Measurements from ENCODE around the gene MORN3. TPM values are rescaled to one million over a fixed set of nuclear protein-coding genes. Genes with fewer than 3 reads are reported as not detected.

Gene MORN3
- total RNA-seq (2014; rRNA removed; shearing (Covaris generic)): 0.72 and 1.5 TPM in 2 replicates

DNA sequence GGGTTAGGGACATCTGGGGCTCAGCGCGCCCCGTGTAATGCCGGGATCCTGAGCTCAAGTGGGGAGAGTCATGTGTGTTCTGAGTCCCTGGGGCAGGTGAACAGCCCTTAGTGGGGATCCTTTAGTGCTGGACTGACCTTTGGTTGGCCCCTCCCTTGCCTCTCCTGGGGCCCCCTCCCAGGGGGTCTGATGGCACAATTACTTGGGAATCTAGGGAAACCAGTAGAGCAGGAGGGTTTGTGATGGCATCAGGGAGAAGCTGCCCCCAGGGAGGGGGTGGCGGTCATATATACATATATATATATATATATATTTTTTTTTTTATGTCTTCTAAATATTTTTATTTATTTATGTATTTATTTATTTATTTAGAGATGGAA, at the start of gene MORN3:
Gene MORN3, minus strand, starts transcription at position 134 of the 380 bp plus-strand sequence. CDS start 171 bp downstream, outside the sequence.

DNA sequence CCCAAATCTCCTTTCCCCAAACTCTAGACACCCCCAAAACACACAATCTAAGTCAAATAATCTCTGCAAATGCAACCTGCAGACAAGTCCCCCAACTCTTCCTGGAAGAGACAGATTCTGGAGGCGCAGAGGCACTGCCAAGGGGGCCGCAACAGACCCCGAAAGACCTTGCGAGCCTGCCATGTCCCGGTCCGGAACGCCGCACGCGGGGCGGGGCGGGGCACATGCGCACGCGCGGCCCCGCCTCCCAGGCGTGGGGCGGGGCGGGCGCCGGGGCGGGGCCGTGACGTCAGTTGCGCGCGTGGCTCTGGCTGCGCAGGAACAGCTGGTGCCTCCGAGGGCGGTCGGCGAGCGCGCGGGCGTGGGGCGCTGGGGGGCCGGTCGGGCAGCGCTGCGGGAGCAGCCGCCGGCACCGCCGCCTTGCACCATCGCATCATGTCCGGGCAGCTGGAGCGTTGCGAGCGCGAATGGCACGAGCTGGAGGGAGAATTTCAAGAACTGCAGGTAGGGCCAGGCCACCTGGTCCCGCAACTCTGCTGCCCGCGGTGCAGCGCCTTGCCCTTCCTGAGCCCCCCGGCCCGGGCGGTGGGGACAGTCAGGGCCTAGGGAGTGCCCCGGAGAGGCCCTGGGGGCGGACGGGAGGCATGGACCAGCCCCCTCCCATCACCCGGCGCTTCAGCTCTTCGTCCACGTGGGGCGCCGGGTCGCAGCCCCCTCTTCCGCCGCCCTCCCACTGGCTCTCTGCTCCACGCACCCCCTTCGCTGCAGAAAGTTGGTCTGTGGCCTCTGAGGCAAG, 43.2 kb upstream of the MORN3 start, which contains the start of gene TMEM120B:
Gene TMEM120B, plus strand, starts transcription at position 292 of the 796 bp plus-strand sequence. Its CDS starts 144 bp downstream, at position 436.

DNA sequence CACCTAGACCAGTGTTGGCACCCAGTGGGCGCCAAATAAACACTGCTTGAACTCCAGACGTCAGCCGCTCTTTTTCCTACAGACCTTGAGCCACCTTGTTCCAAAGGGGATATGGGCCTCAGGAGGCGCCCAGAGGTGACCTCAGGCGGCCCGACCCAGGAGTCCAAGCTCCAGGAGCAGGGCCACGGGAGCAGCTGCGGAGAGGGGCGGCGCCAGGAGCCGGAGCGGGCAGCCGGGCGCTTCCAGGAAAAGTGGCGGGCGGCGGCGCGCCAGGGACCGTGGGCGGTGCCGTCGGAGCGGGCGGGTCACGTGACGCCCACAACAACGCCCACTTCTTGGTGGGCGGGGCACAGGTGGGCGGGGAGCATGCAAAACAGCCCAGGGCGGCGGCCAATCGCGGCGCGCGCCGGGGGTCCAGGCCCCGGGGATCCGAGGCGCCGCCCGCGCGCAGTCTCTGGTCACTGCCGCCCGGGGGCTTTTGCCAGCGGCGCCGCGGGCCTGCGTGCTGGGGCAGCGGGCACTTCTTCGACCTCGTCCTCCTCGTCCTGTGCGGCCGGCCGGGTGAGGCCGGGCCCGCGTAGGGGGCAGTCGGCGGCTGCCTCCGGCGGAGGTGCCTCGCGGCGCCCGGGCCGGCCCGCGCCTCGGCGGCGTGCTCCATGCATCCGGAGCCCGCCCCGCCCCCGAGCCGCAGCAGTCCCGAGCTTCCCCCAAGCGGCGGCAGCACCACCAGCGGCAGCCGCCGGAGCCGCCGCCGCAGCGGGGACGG, 43.2 kb downstream of the MORN3 start, which contains the start of gene ORAI1:
Gene ORAI1, plus strand, starts transcription at position 444 of the 766 bp plus-strand sequence.

Small RNAs within 50 kb of the gene (small RNA-seq; reads per million reads assigned to genes)
- gene RNU6-1004P: not detected

Other genes starting within 250 kb of the MORN3 start
- gene KDM2B, start 88.6 kb downstream of the MORN3 start, total RNA-seq (2014; rRNA removed; shearing (Covaris generic)): 26.3 and 41.8 TPM in 2 replicates
- gene ORAI1, start 43.1 kb downstream of the MORN3 start, total RNA-seq (2014; rRNA removed; shearing (Covaris generic)): 14.9 and 18.7 TPM in 2 replicates
- 9.4 and 9.7 TPM in 2 replicates for gene TMEM120B, start 43.1 kb upstream of the MORN3 start, total RNA-seq (2014; rRNA removed; shearing (Covaris generic))
- 28.6 and 33.9 TPM in 2 replicates for gene RHOF, start 124.0 kb upstream of the MORN3 start, total RNA-seq (2014; rRNA removed; shearing (Covaris generic))
- gene SETD1B, start 134.4 kb upstream of the MORN3 start, total RNA-seq (2014; rRNA removed; shearing (Covaris generic)): 3.8 and 4.4 TPM in 2 replicates
- gene HPD, start 189.2 kb upstream of the MORN3 start, total RNA-seq (2014; rRNA removed; shearing (Covaris generic)): 0.21 TPM in 1 of 2 replicates, not detected in the other
- gene PSMD9, start 219.1 kb upstream of the MORN3 start, total RNA-seq (2014; rRNA removed; shearing (Covaris generic)): 120 and 122 TPM in 2 replicates
- 1.4 and 2.6 TPM in 2 replicates for gene CFAP251, start 248.9 kb upstream of the MORN3 start, total RNA-seq (2014; rRNA removed; shearing (Covaris generic))